EL (cell line): Measurements from ENCODE around the gene ARMC9.
"Not testable (repeated sequence)": the region's sequence is repeated elsewhere in the genome, so short reads cannot be mapped to it uniquely, and the experiment has no call there.

Source experiments
- DNase-seq: peaks from one replicate; pipeline ENCODE4 v3.0.0-alpha.2; 2016

The ARMC9 gene, protein sequence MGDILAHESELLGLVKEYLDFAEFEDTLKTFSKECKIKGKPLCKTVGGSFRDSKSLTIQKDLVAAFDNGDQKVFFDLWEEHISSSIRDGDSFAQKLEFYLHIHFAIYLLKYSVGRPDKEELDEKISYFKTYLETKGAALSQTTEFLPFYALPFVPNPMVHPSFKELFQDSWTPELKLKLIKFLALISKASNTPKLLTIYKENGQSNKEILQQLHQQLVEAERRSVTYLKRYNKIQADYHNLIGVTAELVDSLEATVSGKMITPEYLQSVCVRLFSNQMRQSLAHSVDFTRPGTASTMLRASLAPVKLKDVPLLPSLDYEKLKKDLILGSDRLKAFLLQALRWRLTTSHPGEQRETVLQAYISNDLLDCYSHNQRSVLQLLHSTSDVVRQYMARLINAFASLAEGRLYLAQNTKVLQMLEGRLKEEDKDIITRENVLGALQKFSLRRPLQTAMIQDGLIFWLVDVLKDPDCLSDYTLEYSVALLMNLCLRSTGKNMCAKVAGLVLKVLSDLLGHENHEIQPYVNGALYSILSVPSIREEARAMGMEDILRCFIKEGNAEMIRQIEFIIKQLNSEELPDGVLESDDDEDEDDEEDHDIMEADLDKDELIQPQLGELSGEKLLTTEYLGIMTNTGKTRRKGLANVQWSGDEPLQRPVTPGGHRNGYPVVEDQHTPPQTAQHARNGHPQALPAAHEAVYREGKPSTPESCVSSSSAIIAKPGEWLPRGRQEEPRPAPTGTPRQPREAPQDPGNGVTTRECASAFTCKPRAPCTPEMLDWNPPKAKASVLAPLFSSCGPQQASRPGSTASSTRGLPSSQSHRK

GRCh38 chr2:231198291-231199173, at the start of gene ARMC9:
ARMC9 (plus strand) TSS chr2:231198631; CDS start chr2:231206239, 7,608 bp downstream.
- peak; percentile 71 for DNase-seq

- peak; percentile 48 for DNase-seq
Observed at GRCh38 chr2:231152800-231153557, 45.5 kb upstream of the ARMC9 start.

DNA sequence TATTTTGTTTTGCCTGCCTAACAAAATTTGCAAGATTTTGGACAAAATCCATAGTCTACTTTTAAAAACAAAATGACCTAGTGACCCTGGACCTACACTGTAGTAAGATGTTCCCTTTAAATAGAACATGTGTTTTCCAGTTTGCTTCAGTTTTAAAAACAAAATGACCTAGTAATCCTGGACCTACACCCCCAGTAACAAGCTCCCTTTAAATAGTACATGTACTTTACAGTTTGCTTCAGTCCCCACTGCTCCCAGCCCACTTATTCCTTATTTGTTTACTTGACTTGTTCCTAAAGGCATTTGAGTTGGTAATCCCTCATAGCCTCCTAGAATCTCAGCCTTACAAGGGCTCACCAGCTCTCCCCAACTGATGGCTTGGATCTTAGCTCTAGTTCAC, 39.1 kb upstream of the ARMC9 start:
- no peak for DNase-seq

DNA sequence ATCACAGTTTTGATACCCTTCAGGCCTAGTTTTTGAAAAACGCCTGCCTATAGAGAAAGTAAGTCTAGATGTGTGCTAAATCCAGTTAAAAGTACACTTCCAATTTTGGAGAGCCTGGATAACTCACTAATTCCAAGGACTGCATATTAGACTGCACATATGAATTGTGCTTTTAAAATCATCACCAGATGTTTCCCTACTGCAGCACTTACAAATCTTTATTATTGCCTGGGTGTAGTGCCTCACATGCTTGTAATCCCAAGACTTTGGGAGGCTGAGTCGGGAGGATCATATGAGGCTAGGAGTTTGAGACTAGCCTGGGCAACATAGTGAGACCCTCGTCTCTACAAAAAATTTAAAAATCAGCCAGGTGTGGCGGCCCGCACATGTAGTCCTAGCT, 37.7 kb upstream of the ARMC9 start:
- DNase-seq: no peak

- DNase-seq: peak; percentile 34
Observed at GRCh38 chr2:231161252-231161839, 37.1 kb upstream of the ARMC9 start.

- DNase-seq: peak; percentile 98
Observed at GRCh38 chr2:231161877-231162329, 36.5 kb upstream of the ARMC9 start.

- DNase-seq: no peak
Observed at GRCh38 chr2:231163011-231163410, 35.4 kb upstream of the ARMC9 start.

GRCh38 chr2:231163414-231164095, 34.9 kb upstream of the ARMC9 start:
- no peak for DNase-seq

DNA sequence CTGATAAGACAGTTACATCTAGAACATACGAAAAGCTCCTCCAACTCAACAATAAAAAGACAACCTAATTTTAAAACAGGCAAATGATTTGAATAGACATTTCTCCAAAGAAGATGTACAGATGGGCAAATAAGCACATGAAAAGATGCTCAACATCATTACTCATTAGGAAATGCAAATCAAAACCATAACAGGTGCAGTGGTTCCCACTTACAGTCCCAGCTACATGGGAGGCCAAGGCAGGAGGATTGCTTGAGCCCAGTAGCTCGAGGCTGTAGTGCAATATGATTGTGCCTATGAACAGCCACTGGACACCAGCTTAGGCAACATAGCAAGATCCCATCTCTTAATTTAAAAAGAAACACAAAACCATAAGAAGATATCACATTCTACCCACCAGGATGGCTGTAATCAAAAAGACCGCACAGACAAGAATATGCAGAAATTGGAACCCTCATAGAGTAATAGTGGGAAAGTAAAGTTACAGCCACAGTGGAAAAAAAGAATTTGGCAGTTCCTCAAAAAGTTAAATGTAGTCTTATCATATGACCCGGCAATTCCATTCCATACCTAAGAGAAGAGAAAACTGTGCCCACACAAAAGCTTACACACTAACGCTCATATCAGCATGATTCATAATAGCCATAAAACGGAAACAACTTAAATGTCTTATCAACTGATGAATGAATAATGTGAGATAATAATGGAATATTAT, 30.5 kb upstream of the ARMC9 start:
- no peak for DNase-seq

GRCh38 chr2:231168460-231169139, 29.8 kb upstream of the ARMC9 start:
- DNase-seq: no peak

DNA sequence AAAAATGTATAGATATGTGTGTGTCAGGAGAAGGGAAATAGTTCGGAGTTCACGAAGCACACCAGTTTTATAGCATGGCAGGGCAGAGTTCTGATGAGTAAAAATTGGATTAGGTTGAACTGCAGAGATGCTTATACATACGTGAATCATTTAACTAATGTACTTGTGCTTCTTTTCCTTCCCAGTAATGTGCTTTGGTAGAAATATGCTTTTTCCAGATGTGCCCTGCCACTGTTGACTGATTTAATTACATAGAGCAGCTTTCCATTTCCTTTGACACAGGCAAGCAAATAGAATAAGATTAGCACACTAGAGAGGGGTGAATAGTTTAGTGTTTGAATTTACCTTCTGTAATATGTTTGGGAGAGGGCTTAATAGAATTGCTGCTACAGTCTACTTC, 28.9 kb upstream of the ARMC9 start:
- DNase-seq: no peak

DNA sequence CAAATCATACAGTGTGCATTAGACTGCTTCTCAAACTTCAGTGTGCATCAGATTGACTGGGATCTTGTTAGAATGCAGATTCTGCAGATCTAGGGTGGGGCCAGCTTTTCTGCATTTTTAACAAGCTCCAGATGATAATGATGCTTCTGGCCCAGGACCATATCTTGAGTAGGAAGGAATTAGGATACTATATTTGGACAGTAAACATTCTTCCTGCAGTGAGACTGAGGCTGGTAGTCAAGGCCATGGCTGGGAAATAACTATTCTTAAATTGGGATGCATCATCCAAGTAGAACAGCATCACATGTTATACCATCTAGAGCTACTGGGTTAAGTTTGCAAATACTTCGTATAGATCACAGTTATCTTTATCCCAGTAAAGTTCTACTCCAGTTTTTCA, 28.4 kb upstream of the ARMC9 start:
- no peak for DNase-seq

- no peak for DNase-seq
Observed at GRCh38 chr2:231172025-231172424, 26.4 kb upstream of the ARMC9 start.

- no peak for DNase-seq
Observed at GRCh38 chr2:231174211-231174651, 24.2 kb upstream of the ARMC9 start.

- no peak for DNase-seq
Observed at GRCh38 chr2:231176066-231176465, 22.4 kb upstream of the ARMC9 start.

DNA sequence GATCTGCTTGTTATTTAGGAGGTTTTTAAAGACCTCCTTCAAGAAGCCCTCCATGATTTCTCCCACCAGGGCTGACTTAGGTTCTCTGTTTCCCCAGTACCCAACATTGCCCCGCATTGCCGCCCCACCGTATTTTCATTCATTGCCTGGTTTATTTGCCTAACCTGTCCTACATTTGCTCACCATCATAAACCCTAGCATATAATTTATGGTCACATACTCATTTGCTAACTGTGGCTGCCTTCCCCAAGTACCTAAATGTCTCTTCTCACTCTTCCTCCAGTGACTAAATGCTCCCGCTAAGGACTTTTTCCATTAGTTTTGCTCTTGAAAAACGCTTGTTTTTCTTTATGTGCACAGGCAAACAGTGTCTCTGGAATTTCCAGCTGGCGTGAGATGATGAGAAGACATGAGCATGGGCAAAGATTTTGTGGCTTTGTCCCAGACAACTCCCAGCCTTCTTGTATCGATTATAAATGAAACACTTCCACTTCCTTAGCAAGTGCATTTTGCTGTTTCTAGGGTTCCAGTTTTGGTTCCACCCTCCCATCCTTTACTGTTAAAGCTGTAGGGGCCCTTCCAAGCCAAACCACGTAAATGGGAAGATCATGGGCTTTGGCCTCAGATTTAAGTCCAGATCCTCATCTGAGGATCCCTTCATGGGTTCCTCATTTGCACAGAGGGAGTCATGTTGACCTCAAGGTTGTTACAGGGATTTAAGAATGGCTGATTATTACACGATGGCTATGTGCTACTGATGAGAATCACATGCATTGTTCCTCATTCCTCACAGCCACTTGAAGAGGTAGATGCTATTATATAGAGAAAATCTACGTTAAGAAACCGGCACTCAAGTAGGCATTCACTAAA, 21.0 kb upstream of the ARMC9 start:
- DNase-seq: no peak

DNA sequence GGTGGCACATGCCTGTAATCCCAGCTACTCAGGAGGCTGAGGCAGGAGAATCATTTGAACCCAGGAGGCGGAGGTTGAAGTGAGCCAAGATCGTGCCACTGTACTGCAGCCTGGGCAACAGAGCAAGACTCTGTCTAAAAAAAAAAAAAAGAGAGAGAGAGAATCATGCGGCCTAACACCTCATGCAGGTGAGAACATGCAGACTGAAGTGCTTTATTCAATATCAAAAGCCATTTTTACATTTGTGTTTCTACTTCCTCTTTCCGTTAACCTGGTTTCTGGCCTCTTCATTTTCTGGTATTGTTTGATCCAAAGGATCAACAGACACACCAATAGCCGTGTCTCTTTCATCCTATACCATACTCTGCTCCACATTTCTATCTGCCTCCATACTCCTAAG, 19.6 kb upstream of the ARMC9 start:
- DNase-seq: not testable (repeated sequence)

DNA sequence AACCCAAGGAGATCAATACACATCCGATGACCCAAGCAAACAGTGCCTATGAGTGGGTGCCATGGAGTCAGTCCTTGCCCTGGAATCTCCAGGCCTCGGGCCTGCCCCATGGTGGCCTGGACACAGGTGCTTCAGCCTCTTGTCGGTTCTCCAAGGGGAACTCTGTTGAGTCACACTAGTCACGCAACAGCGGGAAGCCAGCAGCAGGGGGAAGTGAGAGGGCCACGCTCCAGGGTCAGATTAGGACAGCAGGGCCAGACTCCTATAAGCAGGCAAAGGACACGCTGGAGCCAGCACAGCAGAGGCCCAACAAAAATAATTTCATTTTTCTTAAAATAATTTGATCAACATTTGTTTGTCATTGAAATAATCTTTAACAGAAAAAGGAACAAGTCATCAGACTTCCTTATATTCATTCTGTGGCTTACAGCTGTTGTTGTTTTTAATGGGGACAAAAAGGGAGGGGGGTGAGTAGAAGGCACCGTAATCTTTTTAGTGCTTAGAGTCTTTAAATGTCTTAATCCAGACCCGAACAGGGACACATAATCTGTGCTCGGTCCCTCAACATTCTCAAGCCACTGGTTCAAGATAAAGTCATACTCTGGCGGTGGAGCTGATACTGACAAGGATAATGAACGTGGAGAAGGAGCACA, 16.4 kb upstream of the ARMC9 start:
- peak; percentile 80 for DNase-seq
